Transverse colon (tissue), 4 donors: ENCODE measurements around the gene TMEM214. TPM values are rescaled to one million over a fixed set of nuclear protein-coding genes. Genes with fewer than 3 reads are reported as not detected.

Source experiments
- DNase-seq: peaks from one replicate; pipeline ENCODE4 v3.0.0-alpha.2; 2019
- H3K27ac ChIP-seq, 4 donors: fragments of 200-600 bp; sonication (generic); 2 replicates each; pipeline ENCODE4 v1.5.1; 2016 to 2018; ENCODE audit warnings: inconsistent platforms in 4 of 4
- H3K27me3 ChIP-seq: fragments of 200-600 bp; sonication (generic); 2 replicates; pipeline ENCODE4 v1.5.1; 2017; ENCODE audit warnings: inconsistent platforms
- H3K36me3 ChIP-seq, 4 donors: fragments of 200-600 bp; sonication (generic); 2 replicates each; pipeline ENCODE4 v1.5.1; 2017 to 2019; ENCODE audit warnings: inconsistent platforms in 4 of 4
- H3K4me1 ChIP-seq, 4 donors: fragments of 200-600 bp; sonication (generic); 2 replicates each; pipeline ENCODE4 v1.5.1; 2017 to 2020; ENCODE audit warnings: inconsistent platforms in 4 of 4
- H3K4me3 ChIP-seq, 4 donors: fragments of 200-600 bp; sonication (generic); 1 replicate in 1 of 4; 2 replicates in 3 of 4; pipeline versions ENCODE4 v1.5.1 to v1.6.1; 2017 to 2019; ENCODE audit warnings: inconsistent platforms in 4 of 4
- H3K9me3 ChIP-seq, 2 donors: fragments of 200-600 bp; sonication (generic); 2 replicates each; pipeline ENCODE4 v1.5.1; 2017 to 2019; ENCODE audit warnings: inconsistent platforms in 2 of 2
- CTCF ChIP-seq, 5 experiments: fragments of 200-600 bp in 3 of 5; fragments of 450-650 bp in 2 of 5; sonication (generic) in 3 of 5; IDR thresholded peaks; 1 replicate in 2 of 5; 2 replicates in 3 of 5; pipeline ENCODE4 v1.5.1; 2016 to 2017; ENCODE audit warnings: antibody characterized with exemption in 5 of 5, inconsistent platforms in 3 of 5, mild to moderate bottlenecking in 2 of 5, moderate library complexity in 1 of 5
- EP300 ChIP-seq: sonication (generic); formaldehyde crosslinking; IDR thresholded peaks from one replicate; pipeline ENCODE4 v1.6.1; 2017; ENCODE audit warnings: antibody characterized with exemption, low read depth
- POLR2A ChIP-seq: fragments of 450-650 bp; IDR thresholded peaks from one replicate; pipeline ENCODE4 v1.6.1; 2016; ENCODE audit warnings: antibody characterized with exemption, mild to moderate bottlenecking, moderate library complexity
- POLR2AphosphoS5 ChIP-seq, 3 donors: sonication (generic); formaldehyde crosslinking; IDR thresholded peaks; one replicate each; pipeline ENCODE4 v1.6.1; 2016; ENCODE audit warnings: antibody characterized with exemption in 3 of 3
- WGBS, 2 donors: methylation state at CpG; one replicate each; pipeline ENCODE4 v1.1.5; 2018; ENCODE audit warnings: low coverage in 1 of 2; 5-methylcytosine and 5-hydroxymethylcytosine counted together
- in situ Hi-C, 4 donors: fragments of 200-750 bp; cut with MboI; loops; one replicate each; pipeline versions ENCODE4 v1.15.0 to v1.15.1; 2017; ENCODE audit warnings: low sequenced_read_pairs in 3 of 4, low pct_ligation_motif_present in 1 of 4, low pct_unique_long_range_greater_than_20kb in 1 of 4
- intact Hi-C: fragments of 100-400 bp; cut with DNase I; formaldehyde crosslinking; loops from one replicate; pipeline ENCODE4 v1.15.1; 2023; ENCODE audit warnings: low total_unique reads
- total RNA-seq, 4 donors: library from RNA; depleted of rRNA; stranded (reverse); fragments of >200 nt; gene quantifications; one replicate each; pipeline ENCODE4 v1.1.0, GENCODE V29; 2016

TMEM214 gene
- total RNA-seq, 4 donors from 2014 or later, result 51.2 to 179 (median 127) TPM

GRCh38 chr2:27079233-27080139 is 46.7 kb downstream of the TMEM214 start:
- H3K27ac ChIP-seq, result peak overlapping the region; percentile 92 to 96 (median 95)

GRCh38 chr2:27080140-27080469 is 47.3 kb downstream of the TMEM214 start:
- intact Hi-C loops (no loop called here), in situ Hi-C loops (loop anchor here (10.0 to 25.0 kb wide), 2 partner anchors 115 to 118 kb away; partner anchors contain the start of gene MAPRE3 (in 3 of the 4))
- H3K9me3 ChIP-seq, result no peaks in the 10 kb centered on the region
- WGBS, 2 donors, result 75% methylated on average over 7 of the region's 7 CpGs; no CpG with 5 or more reads in 1 of the 2 donors
- H3K27me3 ChIP-seq, result no peaks in the 10 kb centered on the region
- no peaks in the 10 kb centered on the region for H3K36me3 ChIP-seq
- H3K4me1 ChIP-seq, result peaks cover 16 to 67% (median 26%) of the 10 kb centered on the region in 4 donors
- DNase-seq, result no peak
- H3K4me3 ChIP-seq, result peak overlapping the region; percentile 35 to 60 (median 48)
- H3K27ac ChIP-seq, result peak overlapping the region; percentile 92 to 96 (median 95)
- TF ChIP-seq POLR2AphosphoS5 (IDR thresholded peaks at IDR 0.05) (no peak), EP300 (no peak), POLR2A (no peak), CTCF (IDR thresholded peaks at IDR 0.05) (no peak)

More at GRCh38 chr2:27079233-27080139, 46.7 kb downstream of the TMEM214 start:
- DNase-seq, result no peak
- intact Hi-C loops, result no loop called here
- Histone ChIP-seq H3K27me3 (no peaks in the 10 kb centered on the region), H3K4me3 (peak overlapping the region; percentile 35 to 60 (median 48)), H3K9me3 (no peaks in the 10 kb centered on the region), H3K36me3 (no peaks in the 10 kb centered on the region), H3K4me1 (peaks cover 18 to 69% (median 24%) of the 10 kb centered on the region in 4 donors)
- in situ Hi-C loops, result loop anchor here (10.0 to 25.0 kb wide), 2 partner anchors 115 to 117 kb away; partner anchors contain the start of gene MAPRE3 (in 3 of the 4)
- 60% methylated on average over 13 of the region's 14 CpGs; no CpG with 5 or more reads in 1 of the 2 donors for WGBS, 2 donors
- TF ChIP-seq EP300 (no peak), CTCF (IDR thresholded peaks at IDR 0.05) (no peak), POLR2A (no peak), POLR2AphosphoS5 (IDR thresholded peaks at IDR 0.05) (no peak)

- H3K27ac ChIP-seq, result peak overlapping the region; percentile 92 to 96 (median 95)
- H3K9me3 ChIP-seq, result no peaks in the 10 kb centered on the region
- H3K36me3 ChIP-seq, result no peaks in the 10 kb centered on the region
- in situ Hi-C loops (loop anchor here (10.0 to 25.0 kb wide), 2 partner anchors 116 to 118 kb away; partner anchors contain the start of gene MAPRE3 (in 3 of the 4)), intact Hi-C loops (no loop called here)
- peaks cover 18 to 67% (median 28%) of the 10 kb centered on the region in 4 donors for H3K4me1 ChIP-seq
- 82% methylated on average over 14 of the region's 14 CpGs; no CpG with 5 or more reads in 1 of the 2 donors for WGBS, 2 donors
- DNase-seq, result no peak
- no peak for TF ChIP-seq POLR2AphosphoS5 (IDR thresholded peaks at IDR 0.05)
- no peak for TF ChIP-seq POLR2A
- TF ChIP-seq EP300, result no peak
- TF ChIP-seq CTCF (IDR thresholded peaks at IDR 0.05), result no peak
- H3K27me3 ChIP-seq, result no peaks in the 10 kb centered on the region
- H3K4me3 ChIP-seq, result peak overlapping the region in 3 of 4 donors; percentile 35 to 59 (median 37)
Measured at GRCh38 chr2:27080603-27080936, 47.8 kb downstream of the TMEM214 start.
